NCI-H526 (cell line): ENCODE data around the gene LHPP.
"Not testable (repeated sequence)": the region's sequence is repeated elsewhere in the genome, so short reads cannot be mapped to it uniquely, and the experiment has no call there.

Source experiments
- DNase-seq, 2 experiments: peaks; one replicate each; lab custom pipeline; 2025; lab: John Stamatoyannopoulos, UW

The LHPP gene

GRCh38 chr10:124606822-124607221, 145.2 kb downstream of the LHPP start:
- no peak for DNase-seq

DNA sequence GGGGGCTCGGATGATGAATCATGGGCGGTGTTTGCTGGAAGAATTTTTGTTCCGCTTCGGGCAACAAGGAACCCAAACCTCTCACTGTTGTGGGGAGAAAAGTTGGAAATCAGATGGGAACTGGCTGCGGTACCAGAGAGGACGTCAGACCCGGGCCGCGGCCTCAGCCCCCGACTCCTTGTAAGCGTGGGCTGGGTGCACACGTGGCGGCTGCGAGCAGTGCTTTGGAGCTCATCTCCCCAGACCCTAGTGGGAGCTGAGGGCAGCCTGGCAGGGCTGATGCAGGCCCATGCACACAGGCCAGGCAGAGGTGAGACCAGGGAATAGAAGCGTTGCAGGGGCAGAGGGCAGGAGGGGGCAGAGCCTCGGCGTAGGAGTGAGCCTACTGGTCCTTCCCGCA, 146.1 kb downstream of the LHPP start:
- DNase-seq, result no peak

DNA sequence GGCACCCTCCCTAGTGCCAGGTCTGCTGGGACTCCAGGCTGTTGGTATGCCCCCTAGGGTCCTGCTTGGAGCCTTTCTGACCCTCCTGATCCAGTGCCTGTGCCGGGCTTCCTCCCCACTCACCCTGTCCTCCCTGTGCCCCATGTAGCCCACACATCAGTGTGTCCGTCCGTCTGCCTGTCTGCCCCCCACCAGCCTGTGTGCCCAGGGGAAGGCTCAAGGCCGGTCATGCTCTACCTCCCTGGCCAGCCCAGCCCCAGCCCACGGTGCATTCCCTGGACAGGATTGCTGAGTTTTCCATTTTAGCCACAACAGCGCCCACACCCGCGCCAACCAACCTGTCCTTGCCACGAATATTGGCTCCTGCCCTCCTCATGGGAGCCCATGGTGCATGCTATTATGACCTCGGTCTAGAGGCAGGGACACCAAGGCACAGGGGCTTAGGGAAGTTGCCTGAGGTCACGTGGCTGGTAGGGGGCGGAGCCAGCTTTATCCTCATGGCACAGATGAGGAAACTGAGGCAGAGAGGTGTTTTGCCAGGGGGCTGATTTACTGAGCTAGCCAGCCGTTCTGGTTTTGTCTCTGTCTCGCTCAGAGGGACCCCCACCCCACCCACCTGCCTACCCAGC, 146.6 kb downstream of the LHPP start:
- DNase-seq, result no peak

- DNase-seq, result no peak
These were observed 148.1 kb downstream of the LHPP start for GRCh38 chr10:124609698-124610097.

- not testable (repeated sequence) for DNase-seq
These were observed 148.6 kb downstream of the LHPP start for GRCh38 chr10:124610186-124610585.

DNA sequence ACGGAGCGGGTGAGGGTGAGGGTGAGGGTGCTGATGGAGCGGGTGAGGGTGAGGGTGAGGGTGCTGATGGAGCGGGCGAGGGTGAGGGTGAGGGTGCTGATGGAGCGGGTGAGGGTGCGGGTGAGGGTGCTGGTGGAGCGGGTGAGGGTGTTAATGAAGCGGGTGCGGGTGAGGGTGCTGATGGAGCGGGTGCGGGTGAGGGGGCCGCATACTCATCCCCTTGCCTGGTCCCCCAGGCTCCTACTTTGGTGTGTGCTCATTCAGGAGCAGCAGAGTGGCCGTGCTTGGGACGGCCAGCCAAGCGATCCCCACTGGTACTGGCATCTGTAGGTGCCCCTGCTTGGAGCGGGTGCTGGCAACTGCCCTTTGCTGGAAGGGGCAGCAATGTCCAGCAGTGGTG, 149.2 kb downstream of the LHPP start:
- DNase-seq, result not testable (repeated sequence)

DNA sequence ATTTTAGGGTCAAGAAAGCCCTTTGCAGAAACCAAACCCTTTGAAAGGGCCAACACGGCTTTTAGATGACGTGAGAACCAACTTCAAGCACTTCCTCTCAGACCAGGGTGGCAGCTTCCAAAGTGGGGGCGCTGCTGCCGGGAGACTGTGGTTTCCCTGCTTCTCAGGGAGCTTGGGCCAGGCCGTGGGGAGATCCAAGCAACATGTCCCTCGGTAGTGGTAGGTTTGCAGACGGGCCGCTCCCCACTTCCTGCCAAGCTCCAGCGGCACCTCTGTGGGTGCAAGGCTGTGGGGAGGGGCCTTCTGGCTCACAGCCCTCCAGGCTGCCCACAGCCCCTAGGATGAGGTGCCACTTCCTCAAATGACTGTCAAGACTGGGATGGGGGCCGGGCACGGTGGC, 150.1 kb downstream of the LHPP start:
- DNase-seq, result no peak

DNA sequence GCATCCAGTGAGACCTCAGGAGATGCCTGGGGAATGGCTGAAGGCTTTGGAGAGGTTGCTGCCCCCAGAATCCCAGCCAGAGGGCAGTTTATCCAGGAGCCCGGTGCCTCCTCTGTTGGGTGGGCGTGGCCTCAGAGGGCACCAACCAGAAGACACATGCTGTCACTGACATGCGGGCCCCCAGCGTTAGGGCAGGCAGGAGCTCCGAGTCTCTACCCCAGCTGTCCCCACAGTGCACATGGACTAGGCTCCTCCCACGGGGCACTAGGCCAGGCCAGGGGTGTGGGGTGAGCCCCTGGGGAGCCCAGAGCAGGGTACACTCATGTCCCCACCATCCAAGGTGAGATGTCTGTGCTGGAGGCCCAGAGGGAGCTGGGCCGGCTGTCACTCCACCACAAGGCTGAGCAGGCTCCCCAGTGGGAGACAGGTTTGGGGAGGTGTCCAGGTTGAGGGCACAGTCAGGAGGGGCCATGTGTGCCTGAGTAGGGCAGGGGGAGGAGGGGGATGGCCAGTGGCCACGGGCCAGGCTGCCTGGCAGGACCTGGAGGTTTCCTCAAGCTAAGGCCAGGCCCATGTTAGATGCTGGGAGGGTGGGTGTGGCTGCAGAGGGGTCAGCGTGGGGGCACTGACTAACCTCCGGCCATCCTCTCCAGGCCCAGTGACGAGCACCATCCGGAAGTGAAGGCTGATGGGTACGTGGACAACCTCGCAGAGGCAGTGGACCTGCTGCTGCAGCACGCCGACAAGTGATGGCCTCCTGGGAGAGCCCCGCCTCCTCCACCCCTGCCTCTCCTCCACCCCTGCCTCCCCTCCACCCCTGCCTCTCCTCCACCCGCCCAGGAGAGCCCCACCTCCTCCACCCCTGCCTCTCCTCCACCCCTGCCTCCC, 151.2 kb downstream of the LHPP start:
- peak in 1 of 2 experiments; percentile 15 for DNase-seq

- no peak for DNase-seq
These were observed 152.5 kb downstream of the LHPP start for GRCh38 chr10:124614003-124614659.

GRCh38 chr10:124615259-124615658, 153.6 kb downstream of the LHPP start:
- DNase-seq, result no peak

DNA sequence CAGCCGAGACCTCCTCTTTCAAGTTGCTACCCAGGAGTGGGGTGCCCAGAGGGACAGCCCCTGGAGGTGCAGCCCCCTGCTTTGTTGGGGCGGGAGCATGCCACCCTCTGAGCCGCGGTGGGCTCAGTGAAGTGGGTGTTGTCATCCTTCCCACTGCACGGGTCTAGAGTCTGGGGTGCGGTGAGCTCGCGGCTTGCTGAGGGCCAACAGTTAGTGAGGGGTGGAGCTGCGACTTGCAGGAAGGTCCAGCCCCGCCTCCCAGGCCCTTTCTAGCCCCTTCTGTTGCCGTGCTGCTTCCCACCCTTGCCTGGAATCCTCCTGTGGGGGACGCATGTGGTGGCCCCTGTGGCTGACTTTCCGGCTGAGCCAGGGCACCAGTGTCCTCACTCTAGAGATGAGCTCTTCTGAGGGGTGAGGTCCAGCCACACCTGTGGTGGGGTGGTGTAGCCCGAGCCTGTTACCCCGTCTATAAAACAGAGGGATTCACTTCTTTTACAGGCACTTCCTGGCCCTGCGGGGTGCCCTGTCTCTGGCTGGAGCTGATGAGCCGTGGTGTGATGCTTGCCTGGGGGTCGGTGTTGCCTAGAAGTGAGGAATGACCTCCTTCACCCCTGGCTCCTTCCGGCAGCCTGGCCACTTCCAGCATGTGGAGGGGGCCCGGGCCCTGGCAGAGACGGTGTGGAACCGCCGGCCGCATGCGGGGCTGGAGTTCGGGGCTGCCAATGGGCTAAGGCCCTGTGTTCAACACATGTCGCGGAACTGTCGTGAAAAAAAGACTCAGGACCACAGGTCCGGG, 154.6 kb downstream of the LHPP start:
- no peak for DNase-seq

- no peak for DNase-seq
These were observed 155.2 kb downstream of the LHPP start for GRCh38 chr10:124616836-124617130.

DNA sequence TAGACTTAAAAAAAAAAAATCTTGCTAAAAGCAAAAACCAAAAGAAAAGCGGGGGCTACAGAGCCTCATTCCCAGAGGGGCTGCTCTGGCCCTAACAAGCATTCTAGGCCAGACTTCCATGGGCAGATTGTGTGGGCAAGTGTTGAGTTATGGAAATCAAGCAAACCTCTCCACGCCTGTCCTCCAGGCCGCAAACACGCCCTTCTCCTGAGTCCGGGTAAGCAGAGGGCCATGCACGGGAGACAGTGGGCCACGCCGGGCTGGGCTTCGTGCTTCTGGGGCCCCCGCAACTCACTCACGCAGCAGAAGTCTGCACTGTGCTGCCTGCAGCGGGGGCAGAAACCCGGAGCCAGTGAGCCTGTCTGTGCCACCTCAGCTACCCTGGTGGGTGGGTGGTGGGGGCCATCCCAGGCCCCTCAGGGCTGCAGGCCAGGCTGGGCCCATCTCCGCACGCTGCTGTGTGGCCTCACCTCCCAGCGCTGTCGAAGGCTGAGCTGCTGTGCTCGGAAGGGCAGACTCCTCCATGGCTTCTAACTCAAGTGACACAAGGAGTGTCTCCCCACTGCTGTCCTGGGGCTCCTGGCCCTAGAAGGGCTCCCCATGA, 156.9 kb downstream of the LHPP start:
- peak in 1 of 2 experiments; percentile 13 for DNase-seq

DNA sequence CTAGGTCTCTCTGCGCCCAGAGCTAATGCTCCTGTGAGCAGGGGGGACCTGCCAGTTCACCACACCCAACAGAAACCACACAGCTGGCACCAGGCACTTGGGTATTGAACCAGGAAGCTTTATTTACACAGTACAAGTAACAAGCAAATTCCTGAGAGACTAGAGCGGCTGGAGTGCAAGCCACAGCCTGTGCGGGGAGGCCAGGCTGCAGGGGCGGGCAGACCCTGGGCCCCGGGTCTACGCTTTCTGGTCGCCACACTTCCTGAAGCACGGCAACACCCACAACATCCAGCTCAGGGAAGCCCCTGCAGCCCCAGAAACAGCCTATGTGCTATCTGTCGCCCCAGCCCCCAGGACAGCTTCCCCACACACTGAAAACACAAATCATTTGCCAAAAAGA, 157.6 kb downstream of the LHPP start:
- DNase-seq, result peak; percentile 77 to 82

DNA sequence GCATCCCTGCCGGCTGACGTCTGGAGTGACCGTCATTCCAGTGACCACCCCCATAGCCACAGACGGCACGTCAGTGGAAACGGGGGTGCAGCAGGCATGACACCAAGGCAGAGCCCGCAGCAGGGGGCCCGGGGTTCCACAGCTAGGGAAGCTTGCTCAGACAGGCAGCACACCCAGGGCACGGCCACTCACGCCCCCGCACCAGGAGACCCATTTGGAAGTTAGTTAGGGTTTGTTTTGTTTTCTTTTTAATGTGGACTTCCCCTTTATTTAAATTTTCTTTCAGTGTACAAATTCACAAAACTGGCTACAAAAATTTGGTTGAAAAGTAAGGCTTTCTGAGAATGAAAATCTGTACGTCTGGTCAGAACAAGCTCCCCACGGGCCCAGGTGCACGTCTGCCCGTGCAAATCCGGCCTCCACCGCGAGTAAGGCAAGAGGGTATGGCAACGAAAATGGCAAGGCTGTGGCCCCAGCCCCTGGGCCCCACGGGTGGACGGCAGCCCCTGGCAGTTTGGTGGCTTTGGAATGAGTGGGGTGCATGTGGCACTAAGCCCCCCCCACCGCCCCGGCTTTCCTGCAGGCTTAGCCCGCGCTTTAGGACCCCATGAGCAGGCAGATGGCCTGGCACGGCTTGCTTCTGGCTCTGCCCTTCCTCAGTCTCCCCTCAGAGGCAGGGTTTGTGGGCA, 158.3 kb downstream of the LHPP start:
- DNase-seq, result no peak

- DNase-seq, result no peak
These were observed 160.0 kb downstream of the LHPP start for GRCh38 chr10:124621637-124622036.

DNA sequence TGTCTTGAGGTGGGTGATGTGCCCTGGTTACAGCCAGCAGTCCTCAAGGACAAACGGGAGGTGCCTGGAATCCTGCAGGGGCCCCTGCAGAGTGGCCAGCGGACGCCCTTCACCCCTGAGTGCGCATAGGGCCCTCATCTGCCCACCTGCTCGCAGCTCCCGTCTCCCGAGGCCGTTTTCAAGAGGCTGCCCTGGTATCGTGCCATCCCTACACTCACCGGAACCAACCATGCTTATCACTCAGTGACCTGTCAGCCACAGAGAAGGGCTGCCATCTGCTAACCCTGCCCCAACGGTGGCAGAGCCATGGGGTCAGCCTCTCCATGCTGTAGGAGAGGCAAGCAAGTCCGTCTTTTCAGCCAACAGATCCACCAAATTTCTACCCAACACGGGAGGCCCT, 160.5 kb downstream of the LHPP start:
- no peak for DNase-seq

DNA sequence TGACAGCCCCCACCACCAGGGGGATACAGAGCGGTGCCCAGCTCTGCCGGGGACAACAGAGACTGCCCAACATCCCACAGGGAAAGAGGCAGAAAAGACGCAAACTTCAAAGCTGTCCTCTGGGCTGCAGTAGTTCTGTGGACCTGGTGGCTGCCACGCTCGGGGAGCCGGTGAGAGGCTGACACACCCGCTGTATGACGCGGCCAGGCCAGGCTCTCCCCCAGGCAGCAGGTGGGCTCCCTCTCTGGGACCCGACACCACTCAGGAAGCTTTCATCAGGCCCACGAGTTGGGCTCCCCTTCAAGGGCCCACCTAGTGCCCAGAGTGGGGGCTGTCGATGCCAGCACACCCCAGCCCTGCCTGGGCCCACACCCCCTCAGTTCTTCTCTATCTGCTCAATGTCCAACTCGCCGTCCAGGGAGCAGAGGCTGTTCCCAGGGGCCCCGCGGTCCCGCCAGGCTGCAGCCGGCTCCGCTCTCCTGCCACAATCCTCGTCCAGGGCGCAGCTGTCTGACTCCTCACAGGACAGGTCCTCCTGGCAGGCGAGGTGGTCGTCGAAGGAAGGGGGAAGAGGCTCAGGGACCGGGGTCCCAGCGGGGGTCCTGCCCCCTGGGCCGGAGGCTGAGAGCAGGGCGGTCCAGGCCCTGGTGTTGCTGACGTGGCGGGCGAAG, 161.4 kb downstream of the LHPP start:
- DNase-seq, result no peak

GRCh38 chr10:124624006-124624405, 162.4 kb downstream of the LHPP start:
- no peak for DNase-seq

DNA sequence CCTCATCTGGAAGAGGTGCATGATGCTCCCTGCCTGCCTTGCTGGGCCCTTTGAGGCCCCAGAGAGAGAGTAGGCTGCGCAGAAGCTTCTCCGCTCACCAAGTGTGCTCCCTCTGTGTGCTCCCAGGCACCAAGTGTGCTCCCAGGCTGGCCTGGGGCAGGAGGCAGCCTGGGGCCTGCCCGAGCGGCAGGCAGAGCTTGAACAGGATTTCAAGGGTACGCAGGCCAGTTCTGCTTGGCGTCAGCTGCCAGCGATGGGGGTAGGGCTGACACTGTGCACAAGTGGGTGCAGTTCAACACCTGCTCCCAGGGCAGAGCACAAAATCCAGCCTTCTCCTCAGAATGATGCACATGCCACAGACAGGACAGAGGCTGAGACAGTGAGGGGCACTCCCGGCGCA, 162.8 kb downstream of the LHPP start:
- no peak for DNase-seq

- DNase-seq, result peak; percentile 63 to 66
These were observed 163.3 kb downstream of the LHPP start for GRCh38 chr10:124624895-124625294.
